ENCODE data around the gene GOLGA7B.
A peak's percentile ranks its signal among the peaks of the same experiment; 100 is the strongest.

GOLGA7B gene

GRCh38 chr10:97867220-97867800, 17.7 kb downstream of the GOLGA7B start:
- no peak for DNase-seq (ENCODE audit: low read depth in 1 of 2, low spot score in 1 of 2)

GRCh38 chr10:97868134-97868685, 18.6 kb downstream of the GOLGA7B start:
- no peak for DNase-seq (ENCODE audit: low read depth in 1 of 2, low spot score in 1 of 2)

- DNase-seq (ENCODE audit: low read depth in 1 of 2, low spot score in 1 of 2), result peak; percentile 50 to 79
Measured at GRCh38 chr10:97869091-97870042, 19.7 kb downstream of the GOLGA7B start.

GRCh38 chr10:97870990-97871389, 21.3 kb downstream of the GOLGA7B start:
- no peak for DNase-seq (ENCODE audit: low read depth in 1 of 2, low spot score in 1 of 2)

GRCh38 chr10:97873569-97873968, 23.9 kb downstream of the GOLGA7B start:
- DNase-seq (ENCODE audit: low read depth in 1 of 2, low spot score in 1 of 2), result no peak

- DNase-seq (ENCODE audit: low read depth in 1 of 2, low spot score in 1 of 2), result no peak
Measured at GRCh38 chr10:97874332-97874731, 24.7 kb downstream of the GOLGA7B start.

- no peak for DNase-seq (ENCODE audit: low read depth in 1 of 2, low spot score in 1 of 2)
Measured at GRCh38 chr10:97875391-97875790, 25.7 kb downstream of the GOLGA7B start.

GRCh38 chr10:97876402-97876801, 26.8 kb downstream of the GOLGA7B start:
- no peak for DNase-seq (ENCODE audit: low read depth in 1 of 2, low spot score in 1 of 2)

GRCh38 chr10:97879241-97879640, 29.6 kb downstream of the GOLGA7B start:
- no peak for DNase-seq (ENCODE audit: low read depth in 1 of 2, low spot score in 1 of 2)

- DNase-seq (ENCODE audit: low read depth in 1 of 2, low spot score in 1 of 2), result no peak
Measured at GRCh38 chr10:97880109-97880508, 30.5 kb downstream of the GOLGA7B start.

GRCh38 chr10:97882142-97883091, 32.8 kb downstream of the GOLGA7B start:
- DNase-seq (ENCODE audit: low read depth in 1 of 2, low spot score in 1 of 2), result no peak

- no peak for DNase-seq (ENCODE audit: low read depth in 1 of 2, low spot score in 1 of 2)
Measured at GRCh38 chr10:97883092-97883485, 33.4 kb downstream of the GOLGA7B start.

GRCh38 chr10:97886286-97886685, 36.6 kb downstream of the GOLGA7B start:
- no peak for DNase-seq (ENCODE audit: low read depth in 1 of 2, low spot score in 1 of 2)

GRCh38 chr10:97887399-97887798, 37.8 kb downstream of the GOLGA7B start:
- no peak for DNase-seq (ENCODE audit: low read depth in 1 of 2, low spot score in 1 of 2)

GRCh38 chr10:97888134-97888533, 38.5 kb downstream of the GOLGA7B start:
- no peak for DNase-seq (ENCODE audit: low read depth in 1 of 2, low spot score in 1 of 2)

GRCh38 chr10:97888641-97889262, 39.1 kb downstream of the GOLGA7B start:
- DNase-seq (ENCODE audit: low read depth in 1 of 2, low spot score in 1 of 2), result no peak

GRCh38 chr10:97889461-97890265, 40.0 kb downstream of the GOLGA7B start:
- no peak for DNase-seq (ENCODE audit: low read depth in 1 of 2, low spot score in 1 of 2)

GRCh38 chr10:97891497-97892167, 42.0 kb downstream of the GOLGA7B start:
- DNase-seq (ENCODE audit: low read depth in 1 of 2, low spot score in 1 of 2), result no peak

- DNase-seq (ENCODE audit: low read depth in 1 of 2, low spot score in 1 of 2), result no peak
Measured at GRCh38 chr10:97892506-97892905, 42.9 kb downstream of the GOLGA7B start.

Measured in activated CD4-positive, alpha-beta T cell treated with anti-CD3 and anti-CD28 coated beads, Interleukin-2, amount 50 U/mL, for 24 hours (primary cell).